GM19043 (cell line): ENCODE measurements around the gene SH3BGRL3.
"Not testable (repeated sequence)": the region's sequence is repeated elsewhere in the genome, so short reads cannot be mapped to it uniquely, and the experiment has no call there.

Source experiments
- ATAC-seq: cut with Tn5 transposase; IDR thresholded peaks from one replicate; pipeline ENCODE4 v1.9.1; 2021; ENCODE audit warnings: low read depth; ENCODE audit not compliant: unreplicated experiment

The SH3BGRL3 gene

GRCh38 chr1:26314501-26314900 lies 34.6 kb downstream of the SH3BGRL3 start:
- ATAC-seq = no peak

DNA sequence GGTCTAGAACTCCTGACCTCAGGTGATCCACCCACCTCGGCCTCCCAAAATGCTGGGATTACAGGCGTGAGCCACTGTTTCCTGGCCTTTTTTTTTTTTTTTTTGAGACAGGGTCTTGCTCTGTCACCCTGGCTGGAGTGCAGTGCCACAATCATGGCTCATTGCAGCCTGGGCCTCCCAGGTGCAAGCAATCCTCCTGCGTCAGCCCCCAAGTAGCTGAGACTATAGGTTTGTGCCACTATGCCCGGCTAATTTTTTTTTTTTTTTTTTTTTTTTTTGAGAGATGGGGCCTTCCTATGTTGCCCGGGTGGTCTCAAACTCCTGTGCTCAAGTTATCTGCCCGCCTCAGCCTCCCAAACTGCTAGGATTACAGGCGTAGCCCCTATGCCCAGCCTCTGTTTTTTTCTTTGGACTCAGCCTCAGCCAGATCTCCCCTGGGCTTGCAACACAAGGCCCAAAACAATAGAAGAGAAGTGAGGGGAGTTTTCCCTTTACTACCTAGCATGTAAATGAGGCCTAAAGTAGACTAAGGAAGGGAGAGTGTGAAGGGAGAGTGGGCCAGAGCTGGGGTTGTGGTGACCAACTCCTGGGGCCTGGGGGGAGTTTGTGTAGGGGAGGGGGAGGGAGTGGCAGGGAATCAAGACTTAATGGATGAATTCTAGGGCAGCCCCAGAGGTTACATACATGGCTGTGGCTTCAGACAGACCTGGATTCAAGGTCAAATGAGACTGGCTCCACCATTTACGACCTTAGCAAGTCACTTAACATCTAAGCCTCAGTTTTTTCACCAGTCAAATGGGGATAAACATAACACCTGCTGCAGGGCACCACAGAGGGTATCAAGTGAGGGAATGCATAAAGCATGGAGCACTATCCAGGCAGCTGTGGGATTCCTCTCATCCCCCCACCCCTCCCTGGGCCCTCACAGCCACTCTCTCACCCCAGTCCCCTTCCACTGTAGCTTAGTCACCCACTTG lies 36.3 kb downstream of the SH3BGRL3 start:
- no peak for ATAC-seq

- no peak for ATAC-seq
Measured at GRCh38 chr1:26317146-26317545, 37.3 kb downstream of the SH3BGRL3 start.

- ATAC-seq = no peak
Measured at GRCh38 chr1:26317612-26318337, 37.9 kb downstream of the SH3BGRL3 start, which contains the start of gene CD52. CD52 (plus strand) TSS chr1:26317958; CDS start chr1:26318018, 60 bp downstream.

GRCh38 chr1:26318338-26319064 lies 38.6 kb downstream of the SH3BGRL3 start:
- ATAC-seq = no peak

DNA sequence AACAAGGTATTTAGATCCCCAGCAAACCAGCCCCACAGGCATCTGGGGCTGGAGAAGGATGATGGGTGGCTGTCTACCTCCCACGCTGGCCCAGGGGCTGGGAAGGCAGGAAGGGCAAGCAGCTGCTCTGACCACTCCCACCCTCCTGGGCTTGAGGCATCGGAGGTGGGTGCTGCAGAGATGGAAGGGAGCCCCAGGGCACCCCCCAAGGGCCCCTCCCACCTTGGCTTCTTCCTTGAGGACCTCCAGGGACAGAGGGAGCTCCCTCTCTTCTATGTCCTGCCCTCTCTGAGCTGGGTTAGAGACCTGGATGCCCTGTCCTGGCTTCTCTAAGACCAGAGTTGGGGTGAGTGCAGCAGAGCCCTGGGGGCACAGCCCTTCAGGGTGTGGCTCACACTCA lies 41.0 kb downstream of the SH3BGRL3 start:
- no peak for ATAC-seq

- no peak for ATAC-seq
Measured at GRCh38 chr1:26321315-26322041, 41.6 kb downstream of the SH3BGRL3 start.

- ATAC-seq = no peak
Measured at GRCh38 chr1:26322042-26322331, 42.1 kb downstream of the SH3BGRL3 start.

DNA sequence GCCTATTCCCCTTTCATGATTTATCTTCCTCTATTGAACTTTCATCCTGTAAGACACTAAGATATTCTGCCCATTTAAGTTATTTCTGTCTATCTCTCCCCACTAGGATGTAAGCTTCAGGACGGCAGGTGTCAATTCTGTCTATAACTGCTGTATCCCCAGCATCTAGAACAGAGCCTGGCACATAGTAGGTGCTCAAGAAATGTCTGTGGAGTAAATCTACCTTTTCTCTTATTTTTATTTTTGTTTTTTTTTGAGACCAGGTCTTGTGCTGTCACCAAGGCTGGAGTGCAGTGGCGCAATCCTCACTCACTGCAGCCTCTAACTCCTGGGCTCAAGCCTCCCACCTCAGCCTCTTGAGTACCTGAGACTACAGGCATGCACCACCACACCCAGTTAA lies 43.5 kb downstream of the SH3BGRL3 start:
- no peak for ATAC-seq

GRCh38 chr1:26324550-26324949 lies 44.7 kb downstream of the SH3BGRL3 start:
- no peak for ATAC-seq

- no peak for ATAC-seq
Measured at GRCh38 chr1:26327956-26328362, 48.1 kb downstream of the SH3BGRL3 start.

DNA sequence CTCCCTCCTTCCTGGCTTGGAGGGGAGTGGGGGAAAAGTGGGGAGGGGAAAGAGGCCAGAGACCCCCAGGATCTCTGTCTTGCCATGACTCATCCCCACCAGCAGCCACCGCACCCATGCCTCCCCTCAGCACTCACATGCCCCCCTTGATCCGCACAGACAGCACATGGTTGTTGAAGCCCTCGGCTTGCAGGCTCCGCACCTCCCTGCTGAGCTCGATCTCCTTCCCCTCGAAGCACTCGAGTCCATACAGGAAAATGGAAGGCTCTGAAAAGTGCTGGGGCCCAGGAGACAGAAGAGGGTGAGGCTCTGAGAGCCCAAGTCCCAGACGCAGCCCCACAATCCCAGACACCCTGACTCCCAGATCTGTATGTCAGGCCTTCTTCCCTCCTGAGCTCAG lies 48.7 kb downstream of the SH3BGRL3 start:
- no peak for ATAC-seq

DNA sequence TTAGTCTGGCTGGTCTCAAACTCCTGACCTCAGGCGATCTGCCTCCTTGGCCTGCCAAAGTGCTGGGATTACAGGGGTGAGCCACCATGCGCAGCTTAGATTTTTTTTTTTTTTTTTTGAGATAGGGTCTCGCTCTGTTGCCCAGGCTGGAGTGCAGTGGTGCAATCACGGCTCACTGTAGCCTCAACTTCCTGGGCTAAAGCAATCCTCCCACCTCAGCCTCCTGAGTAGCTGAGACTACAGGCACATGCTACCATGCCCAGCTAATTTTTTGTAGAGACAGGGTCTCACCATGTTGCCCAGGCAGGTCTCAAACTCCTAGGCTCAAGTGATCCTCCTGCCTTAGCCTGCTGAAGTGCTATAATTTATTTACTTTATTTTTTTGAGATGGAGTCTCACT lies 49.5 kb downstream of the SH3BGRL3 start:
- not testable (repeated sequence) for ATAC-seq

DNA sequence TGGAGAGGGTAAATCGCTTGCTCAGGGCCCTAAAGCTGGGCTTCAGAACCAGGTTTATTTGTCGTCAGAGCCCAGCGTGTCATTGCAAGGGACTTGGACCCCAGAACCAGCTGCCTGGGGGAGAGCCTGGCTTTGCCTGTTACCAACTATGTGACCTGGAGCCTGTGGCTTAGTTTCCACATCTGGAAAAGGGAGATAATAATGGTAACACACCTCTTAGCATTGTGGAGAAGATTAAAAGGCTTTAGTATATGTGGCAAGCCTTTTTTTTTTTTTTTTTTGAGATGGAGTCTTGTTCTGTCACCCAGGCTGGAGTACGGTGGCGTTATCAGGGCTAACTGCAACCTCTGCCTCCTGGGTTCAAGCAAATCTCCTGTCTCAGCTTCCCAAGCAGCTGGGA lies 50.4 kb downstream of the SH3BGRL3 start:
- no peak for ATAC-seq
